ENCODE results near the gene SMARCA5.

Gene SMARCA5, protein sequence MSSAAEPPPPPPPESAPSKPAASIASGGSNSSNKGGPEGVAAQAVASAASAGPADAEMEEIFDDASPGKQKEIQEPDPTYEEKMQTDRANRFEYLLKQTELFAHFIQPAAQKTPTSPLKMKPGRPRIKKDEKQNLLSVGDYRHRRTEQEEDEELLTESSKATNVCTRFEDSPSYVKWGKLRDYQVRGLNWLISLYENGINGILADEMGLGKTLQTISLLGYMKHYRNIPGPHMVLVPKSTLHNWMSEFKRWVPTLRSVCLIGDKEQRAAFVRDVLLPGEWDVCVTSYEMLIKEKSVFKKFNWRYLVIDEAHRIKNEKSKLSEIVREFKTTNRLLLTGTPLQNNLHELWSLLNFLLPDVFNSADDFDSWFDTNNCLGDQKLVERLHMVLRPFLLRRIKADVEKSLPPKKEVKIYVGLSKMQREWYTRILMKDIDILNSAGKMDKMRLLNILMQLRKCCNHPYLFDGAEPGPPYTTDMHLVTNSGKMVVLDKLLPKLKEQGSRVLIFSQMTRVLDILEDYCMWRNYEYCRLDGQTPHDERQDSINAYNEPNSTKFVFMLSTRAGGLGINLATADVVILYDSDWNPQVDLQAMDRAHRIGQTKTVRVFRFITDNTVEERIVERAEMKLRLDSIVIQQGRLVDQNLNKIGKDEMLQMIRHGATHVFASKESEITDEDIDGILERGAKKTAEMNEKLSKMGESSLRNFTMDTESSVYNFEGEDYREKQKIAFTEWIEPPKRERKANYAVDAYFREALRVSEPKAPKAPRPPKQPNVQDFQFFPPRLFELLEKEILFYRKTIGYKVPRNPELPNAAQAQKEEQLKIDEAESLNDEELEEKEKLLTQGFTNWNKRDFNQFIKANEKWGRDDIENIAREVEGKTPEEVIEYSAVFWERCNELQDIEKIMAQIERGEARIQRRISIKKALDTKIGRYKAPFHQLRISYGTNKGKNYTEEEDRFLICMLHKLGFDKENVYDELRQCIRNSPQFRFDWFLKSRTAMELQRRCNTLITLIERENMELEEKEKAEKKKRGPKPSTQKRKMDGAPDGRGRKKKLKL

DNA sequence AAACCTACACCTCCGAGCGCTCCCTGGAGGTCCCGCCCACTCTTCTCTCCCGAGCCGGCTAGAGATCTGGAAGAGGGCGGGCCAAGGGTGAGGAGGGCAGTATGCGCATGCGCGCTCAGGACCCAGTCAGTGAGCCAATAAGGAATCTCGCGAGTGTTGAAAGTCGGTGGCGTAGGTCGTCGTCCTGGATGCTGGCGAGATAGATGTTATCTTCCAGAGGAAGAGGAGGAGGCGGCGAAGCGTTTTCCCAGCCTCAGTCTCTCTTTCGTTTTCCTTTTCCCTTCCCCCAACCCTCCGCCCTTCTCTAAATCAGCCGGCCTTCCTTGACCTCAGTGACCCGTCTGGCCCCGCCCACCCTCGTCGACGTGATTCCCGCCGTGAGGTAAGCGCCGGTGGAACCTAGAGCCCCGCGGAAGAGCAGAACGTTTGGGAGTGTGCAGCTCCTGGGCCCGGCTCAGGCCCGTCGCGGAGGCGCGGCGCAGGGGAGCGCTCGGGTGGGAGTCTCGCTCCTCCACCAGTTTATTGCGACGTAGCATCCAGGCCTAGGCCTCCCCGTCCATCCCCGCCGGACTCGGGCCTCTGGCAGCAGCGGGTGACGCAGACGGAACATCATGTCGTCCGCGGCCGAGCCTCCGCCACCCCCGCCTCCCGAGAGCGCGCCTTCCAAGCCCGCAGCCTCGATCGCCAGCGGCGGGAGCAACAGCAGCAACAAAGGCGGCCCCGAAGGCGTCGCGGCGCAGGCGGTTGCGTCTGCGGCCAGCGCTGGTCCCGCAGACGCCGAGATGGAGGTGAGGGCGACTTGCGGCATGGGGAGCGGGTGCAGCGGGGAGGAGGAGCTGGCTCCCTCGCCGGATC is at the start of gene SMARCA5:
Gene SMARCA5 (plus strand): TSS at position 389 of the 855 bp plus-strand sequence. CDS start 223 bp downstream, at position 612.
- peak within 1 kb of the TSS; percentile 98 for H3K4me3 ChIP-seq (ENCODE audit: low read depth, low read length)
- peak; percentile 96 for DNase-seq (ENCODE audit: low read depth)
- peak; percentile 55 for TF ChIP-seq POLR2A (IDR thresholded peaks at IDR 0.05; ENCODE audit: extremely low read depth, insufficient read length)
- 0 out of 2 replicates have a peak, but pooled peaks have one; percentile 39 for TF ChIP-seq MYC (IDR thresholded peaks at IDR 0.05; ENCODE audit: low read depth, low read length)
- no peak for TF ChIP-seq CTCF (IDR thresholded peaks at IDR 0.05; ENCODE audit: low read depth, low read length)
- TF ChIP-seq, protein P1, sequence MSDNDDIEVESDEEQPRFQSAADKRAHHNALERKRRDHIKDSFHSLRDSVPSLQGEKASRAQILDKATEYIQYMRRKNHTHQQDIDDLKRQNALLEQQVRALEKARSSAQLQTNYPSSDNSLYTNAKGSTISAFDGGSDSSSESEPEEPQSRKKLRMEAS (IDR thresholded peaks at IDR 0.05; ENCODE audit: low read depth, low read length), result peak; percentile 46; the same call in 1 of the 2 replicates

DNA sequence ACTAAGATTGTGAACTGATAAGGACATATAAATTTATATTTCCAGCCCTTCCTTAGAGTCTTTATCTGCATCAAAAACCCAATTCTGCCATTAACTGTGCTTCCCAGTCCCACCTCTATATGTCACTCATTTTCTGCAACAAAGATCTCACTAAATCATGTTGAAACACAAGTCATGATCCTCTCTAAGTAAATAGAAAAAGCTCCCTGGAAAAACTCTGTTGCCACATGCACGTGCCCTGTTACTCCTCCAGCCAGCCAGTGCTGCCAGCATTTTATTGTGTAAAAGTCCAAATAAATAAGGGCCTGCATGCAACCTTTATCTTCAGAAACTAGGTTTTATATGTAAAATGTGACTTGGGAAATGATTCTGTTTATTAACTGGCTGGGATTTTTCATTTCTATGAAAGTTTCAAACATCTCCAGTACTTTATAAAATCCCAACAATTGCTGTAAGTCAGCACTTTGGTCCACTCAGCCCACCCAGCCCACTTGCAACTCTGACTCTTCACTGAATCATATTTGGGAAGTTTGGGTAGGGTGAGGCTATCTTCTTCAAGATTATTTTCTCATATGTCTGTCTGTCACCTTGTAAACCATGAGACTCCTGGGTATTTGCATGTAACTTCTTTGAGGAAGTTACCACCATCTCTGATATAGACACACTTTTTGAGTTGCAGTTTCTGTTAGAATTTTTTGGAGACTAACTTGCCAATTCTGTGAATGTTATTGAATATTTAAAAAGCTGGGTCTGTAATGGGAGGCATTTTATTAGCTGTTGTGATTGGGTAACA is 40.0 kb upstream of the SMARCA5 start:
- no peak overlapping the region for H3K4me3 ChIP-seq (ENCODE audit: low read depth, low read length)
- DNase-seq (ENCODE audit: low read depth), result no peak
- TF ChIP-seq MYC (IDR thresholded peaks at IDR 0.05; ENCODE audit: low read depth, low read length) (no peak), POLR2A (IDR thresholded peaks at IDR 0.05; ENCODE audit: extremely low read depth, insufficient read length) (no peak), CTCF (IDR thresholded peaks at IDR 0.05; ENCODE audit: low read depth, low read length) (no peak)
- TF ChIP-seq, protein P1 (IDR thresholded peaks at IDR 0.05; ENCODE audit: low read depth, low read length), result no peak

DNA sequence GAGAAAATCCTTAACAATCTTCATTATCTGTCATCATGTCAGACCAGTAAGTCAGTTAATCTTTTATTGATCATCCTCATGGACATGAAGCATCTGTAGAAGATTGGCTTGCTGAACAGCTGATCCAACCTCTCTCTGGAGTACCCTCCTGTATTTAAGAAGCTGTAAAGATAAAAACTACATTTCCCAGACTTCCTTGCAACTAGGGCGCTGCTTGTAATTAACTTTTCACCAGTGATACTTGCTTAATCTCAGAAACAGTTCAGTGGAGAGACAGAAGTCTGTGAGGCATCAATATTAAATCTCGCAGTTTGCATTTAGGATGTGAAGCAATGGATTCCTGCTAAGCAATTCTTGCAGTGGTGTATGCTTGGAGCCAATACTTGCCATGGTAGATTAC is 36.0 kb upstream of the SMARCA5 start:
- TF ChIP-seq CTCF (IDR thresholded peaks at IDR 0.05; ENCODE audit: low read depth, low read length) (no peak), MYC (IDR thresholded peaks at IDR 0.05; ENCODE audit: low read depth, low read length) (no peak)
- no peak for DNase-seq (ENCODE audit: low read depth)
- no peak overlapping the region for H3K4me3 ChIP-seq (ENCODE audit: low read depth, low read length)

- TF ChIP-seq POLR2A (IDR thresholded peaks at IDR 0.05; ENCODE audit: extremely low read depth, insufficient read length), result no peak
- TF ChIP-seq, protein P1 (IDR thresholded peaks at IDR 0.05; ENCODE audit: low read depth, low read length), result no peak
- TF ChIP-seq CTCF (IDR thresholded peaks at IDR 0.05; ENCODE audit: low read depth, low read length), result no peak
- TF ChIP-seq MYC (IDR thresholded peaks at IDR 0.05; ENCODE audit: low read depth, low read length), result no peak
These were observed 32.1 kb upstream of the SMARCA5 start for GRCh38 chr4:143481361-143481760.

More at GRCh38 chr4:143481361-143481760, 32.1 kb upstream of the SMARCA5 start:
- H3K4me3 ChIP-seq (ENCODE audit: low read depth, low read length), result no peak overlapping the region
- no peak for DNase-seq (ENCODE audit: low read depth)
